HEK293 (cell line): ENCODE data around the gene DNASE2B.

ENCODE experiments used
- CTCF ChIA-PET: fragments of 350-600 bp; formaldehyde crosslinking; extraction: SDS; loops from one replicate; lab custom pipeline; 2021; ENCODE audit warnings: antibody characterized with exemption; lab: Yijun Ruan, JAX
- POLR2A ChIA-PET: fragments of 300-600 bp; formaldehyde crosslinking; extraction: SDS; loops from one replicate; lab custom pipeline; 2020; ENCODE audit warnings: antibody characterized with exemption, inconsistent platforms; lab: Yijun Ruan, JAX
- H3K27ac ChIP-seq: fragments of 200-500 bp; sonication (Bioruptor generic); 2 replicates; pipeline ENCODE4 v1.5.1; 2014; ENCODE audit warnings: low read depth, low read length, control low read depth, inconsistent platforms; ENCODE audit errors: extremely low read depth
- H3K36me3 ChIP-seq, 2 experiments: fragments of 200-500 bp in 1 of 2; sonication (Bioruptor generic) in 1 of 2; 1 replicate in 1 of 2; 2 replicates in 1 of 2; pipeline ENCODE4 v1.5.1; 2014 to 2017; ENCODE audit warnings: inconsistent platforms in 2 of 2, low read length in 2 of 2; ENCODE audit not compliant: control insufficient read depth in 2 of 2, insufficient read depth in 1 of 2
- H3K4me1 ChIP-seq: fragments of 200-500 bp; sonication (Bioruptor generic); 2 replicates; pipeline ENCODE4 v1.5.1; 2014; ENCODE audit warnings: mild to moderate bottlenecking, low read length, inconsistent platforms; ENCODE audit not compliant: control insufficient read depth, insufficient read depth
- H3K4me3 ChIP-seq: 2 replicates; pipeline ENCODE4 v1.5.1; 2011; ENCODE audit warnings: low read depth, mild to moderate bottlenecking, control low read depth, low read length, moderate library complexity
- H3K9me3 ChIP-seq: fragments of 200-500 bp; sonication (Bioruptor generic); 2 replicates; pipeline ENCODE4 v1.5.1; 2014; ENCODE audit warnings: low read depth, low read length, inconsistent platforms; ENCODE audit not compliant: control insufficient read depth, insufficient read depth
- ATF2 ChIP-seq: fragments of 450-650 bp; formaldehyde crosslinking; IDR thresholded peaks from 2 replicates; pipeline ENCODE4 v1.5.1; 2016; ENCODE audit warnings: missing biosample characterization, missing genetic modification characterization, low read depth
- HOXC10 ChIP-seq: sonication (generic); formaldehyde crosslinking; IDR thresholded peaks from 2 replicates; pipeline ENCODE4 v1.8.1; 2023; ENCODE audit warnings: mild to moderate bottlenecking, missing genetic modification reagents
- MZF1 ChIP-seq: fragments of 450-650 bp; formaldehyde crosslinking; IDR thresholded peaks from 2 replicates; pipeline ENCODE4 v1.5.1; 2017; ENCODE audit warnings: missing biosample characterization, missing genetic modification characterization, borderline replicate concordance
- TRIM28 ChIP-seq: IDR thresholded peaks from 2 replicates; pipeline ENCODE4 v1.6.1; 2011; ENCODE audit warnings: low read length, control low read depth, borderline replicate concordance
- YY1 ChIP-seq: fragments of 450-650 bp; formaldehyde crosslinking; IDR thresholded peaks from 2 replicates; pipeline ENCODE4 v1.5.1; 2018; ENCODE audit warnings: missing biosample characterization, missing genetic modification characterization
- ZBTB48 ChIP-seq: fragments of 450-650 bp; formaldehyde crosslinking; IDR thresholded peaks from 2 replicates; pipeline ENCODE4 v1.5.1; 2016; ENCODE audit warnings: missing biosample characterization, missing genetic modification characterization
- ZFP69B ChIP-seq: fragments of 450-650 bp; formaldehyde crosslinking; IDR thresholded peaks from 2 replicates; pipeline ENCODE4 v1.5.1; 2016; ENCODE audit warnings: missing biosample characterization, missing genetic modification characterization
- ZNF133 ChIP-seq: fragments of 450-650 bp; formaldehyde crosslinking; IDR thresholded peaks from 2 replicates; pipeline ENCODE4 v1.5.1; 2016; ENCODE audit warnings: missing biosample characterization, missing genetic modification characterization
- ZNF140 ChIP-seq: fragments of 450-650 bp; formaldehyde crosslinking; IDR thresholded peaks from 2 replicates; pipeline ENCODE4 v1.5.1; 2016; ENCODE audit warnings: missing biosample characterization, missing genetic modification characterization
- ZNF155 ChIP-seq: fragments of 450-650 bp; formaldehyde crosslinking; IDR thresholded peaks from 2 replicates; pipeline ENCODE4 v1.5.1; 2016; ENCODE audit warnings: missing biosample characterization, missing genetic modification characterization
- ZNF202 ChIP-seq: fragments of 450-650 bp; formaldehyde crosslinking; IDR thresholded peaks from 2 replicates; pipeline ENCODE4 v1.5.1; 2016; ENCODE audit warnings: missing biosample characterization, missing genetic modification characterization, borderline replicate concordance
- ZNF280D ChIP-seq: fragments of 450-650 bp; formaldehyde crosslinking; IDR thresholded peaks from 2 replicates; pipeline ENCODE4 v1.5.1; 2016; ENCODE audit warnings: missing biosample characterization, missing genetic modification characterization
- ZNF391 ChIP-seq: fragments of 450-650 bp; formaldehyde crosslinking; IDR thresholded peaks from 2 replicates; pipeline ENCODE4 v1.5.1; 2016; ENCODE audit warnings: low read depth, missing biosample characterization, missing genetic modification characterization, borderline replicate concordance
- ZNF560 ChIP-seq: fragments of 450-650 bp; formaldehyde crosslinking; IDR thresholded peaks from 2 replicates; pipeline ENCODE4 v1.5.1; 2017; ENCODE audit warnings: missing biosample characterization, missing genetic modification characterization, borderline replicate concordance
- ZNF571 ChIP-seq: fragments of 450-650 bp; formaldehyde crosslinking; IDR thresholded peaks from 2 replicates; pipeline ENCODE4 v1.5.0; 2017; ENCODE audit warnings: missing biosample characterization, missing genetic modification characterization
- ZNF623 ChIP-seq: fragments of 450-650 bp; formaldehyde crosslinking; IDR thresholded peaks from 2 replicates; pipeline ENCODE4 v1.5.1; 2016; ENCODE audit warnings: missing biosample characterization, missing genetic modification characterization
- ZNF639 ChIP-seq: fragments of 450-650 bp; formaldehyde crosslinking; IDR thresholded peaks from 2 replicates; pipeline ENCODE4 v1.5.1; 2016; ENCODE audit warnings: missing biosample characterization, missing genetic modification characterization
- ZNF670 ChIP-seq: fragments of 450-650 bp; formaldehyde crosslinking; IDR thresholded peaks from 2 replicates; pipeline ENCODE4 v1.5.1; 2016; ENCODE audit warnings: missing biosample characterization, missing genetic modification characterization, low read depth
- ZNF747 ChIP-seq: fragments of 450-650 bp; formaldehyde crosslinking; IDR thresholded peaks from 2 replicates; pipeline ENCODE4 v1.5.1; 2016; ENCODE audit warnings: missing biosample characterization, missing genetic modification characterization
- ZNF837 ChIP-seq: fragments of 450-650 bp; formaldehyde crosslinking; IDR thresholded peaks from 2 replicates; pipeline ENCODE4 v1.5.1; 2016; ENCODE audit warnings: missing biosample characterization, missing genetic modification characterization
- ZSCAN16 ChIP-seq: fragments of 450-650 bp; formaldehyde crosslinking; IDR thresholded peaks from 2 replicates; pipeline ENCODE4 v1.5.1; 2016; ENCODE audit warnings: missing biosample characterization, missing genetic modification characterization
- ZSCAN23 ChIP-seq: fragments of 450-650 bp; formaldehyde crosslinking; IDR thresholded peaks from 2 replicates; pipeline ENCODE4 v1.5.1; 2016; ENCODE audit warnings: missing biosample characterization, missing genetic modification characterization

The DNASE2B gene

GRCh38 chr1:84373436-84374141 lies 24.7 kb upstream of the DNASE2B start (continued):
- TF ChIP-seq ZNF280D (tag by site-specific recombination): no peak
- TF ChIP-seq, all 188 proteins: peak for 0

- ChIA-PET POLR2A (no interaction called here), CTCF (no interaction called here)
- TF ChIP-seq TRIM28: no peak
- TF ChIP-seq ZNF391 (tag by site-specific recombination): no peak
- TF ChIP-seq ZNF747: no peak
- TF ChIP-seq ZNF133 (tag by site-specific recombination): no peak
- no peak for TF ChIP-seq ZSCAN23 (tag by site-specific recombination)
- TF ChIP-seq ZNF639: no peak
- no peak for TF ChIP-seq HOXC10 (CRISPR knock-in tag)
- no peak for TF ChIP-seq ZNF202
- TF ChIP-seq ZNF670: no peak
- TF ChIP-seq ZNF560 (tag by site-specific recombination): no peak
- no peak for TF ChIP-seq ZNF140 (tag by site-specific recombination)
- no peak for TF ChIP-seq ZNF623 (tag by site-specific recombination)
- TF ChIP-seq ZSCAN16: no peak
- TF ChIP-seq YY1 (tag by site-specific recombination): no peak
- Histone ChIP-seq H3K9me3 (no peaks in the 10 kb centered on the region), H3K27ac (no peak overlapping the region), H3K4me1 (0 out of 2 replicates have a peak, but pooled peaks cover 2% of the 10 kb centered on the region), H3K4me3 (no peak overlapping the region), H3K36me3 (no peaks in the 10 kb centered on the region)
Observed at GRCh38 chr1:84374991-84375696, 23.1 kb upstream of the DNASE2B start.

- Histone ChIP-seq H3K4me3 (no peak overlapping the region), H3K4me1 (0 out of 2 replicates have a peak, but pooled peaks cover 2% of the 10 kb centered on the region), H3K9me3 (no peaks in the 10 kb centered on the region), H3K36me3 (no peaks in the 10 kb centered on the region), H3K27ac (no peak overlapping the region)
- TF ChIP-seq MZF1 (tag by site-specific recombination) (no peak), ZFP69B (tag by site-specific recombination) (no peak), ZNF837 (no peak), ATF2 (peak; percentile 52; the same call in 1 of the 2 replicates), ZNF155 (tag by site-specific recombination) (no peak), ZNF571 (tag by site-specific recombination) (no peak), ZBTB48 (tag by site-specific recombination) (no peak)
- ChIA-PET CTCF (interaction anchor here (0.5 to 0.6 kb wide), 3 partner anchors 35 to 274 kb away, joined by 3 read pairs; no protein-coding TSS in a partner anchor), POLR2A (no interaction called here)
Observed at GRCh38 chr1:84376000-84376910, 22.0 kb upstream of the DNASE2B start.
